Uterus (tissue), 4 donors: ENCODE data around the gene TSPYL2. TPM values are rescaled to one million over a fixed set of nuclear protein-coding genes. Genes with fewer than 3 reads are reported as not detected.

Experiments
- DNase-seq, 2 donors: peaks; one replicate each; pipeline ENCODE4 v3.0.0-alpha.2; 2019 to 2020
- H3K27ac ChIP-seq, 2 donors: fragments of 200-600 bp; sonication (generic); 1 replicate in 1 of 2; 2 replicates in 1 of 2; pipeline ENCODE4 v1.5.1; 2016 to 2018
- H3K27me3 ChIP-seq, 2 donors: fragments of 200-600 bp; sonication (generic); one replicate each; pipeline ENCODE4 v1.5.1; 2018 to 2019; ENCODE audit warnings: control low read depth in 1 of 2
- H3K36me3 ChIP-seq, 2 donors: fragments of 200-600 bp; sonication (generic); one replicate each; pipeline ENCODE4 v1.5.1; 2019; ENCODE audit warnings: control low read depth in 1 of 2
- H3K4me1 ChIP-seq, 2 donors: fragments of 200-600 bp; sonication (generic); one replicate each; pipeline ENCODE4 v1.5.1; 2018 to 2019; ENCODE audit warnings: control low read depth in 1 of 2
- H3K4me3 ChIP-seq, 2 donors: fragments of 200-600 bp; sonication (generic); 1 replicate in 1 of 2; 2 replicates in 1 of 2; pipeline ENCODE4 v1.5.1; 2018 to 2019; ENCODE audit warnings: mild to moderate bottlenecking in 1 of 2
- H3K9me3 ChIP-seq, 2 donors: fragments of 200-600 bp; sonication (generic); one replicate each; pipeline ENCODE4 v1.5.1; 2019; ENCODE audit warnings: control low read depth in 1 of 2
- CTCF ChIP-seq, 4 experiments: fragments of 200-600 bp in 2 of 4; fragments of 450-650 bp in 2 of 4; sonication (generic) in 2 of 4; IDR thresholded peaks; one replicate each; pipeline ENCODE4 v1.5.1; 2016 to 2019; ENCODE audit warnings: antibody characterized with exemption in 4 of 4, mild to moderate bottlenecking in 2 of 4, moderate library complexity in 1 of 4
- POLR2A ChIP-seq, 2 donors: fragments of 450-650 bp; IDR thresholded peaks; one replicate each; pipeline ENCODE4 v1.6.1; 2016; ENCODE audit warnings: antibody characterized with exemption in 2 of 2, mild to moderate bottlenecking in 1 of 2, moderate library complexity in 1 of 2
- intact Hi-C: fragments of 100-400 bp; cut with DNase I; formaldehyde crosslinking; loops from one replicate; pipeline ENCODE4 v1.15.1; 2023; ENCODE audit warnings: low total_unique reads
- total RNA-seq, 4 donors: library from RNA; depleted of rRNA in 3 of 4; stranded (reverse); fragments of >200 nt in 3 of 4; gene quantifications; one replicate each; pipeline versions ENCODE4 v1.1.0 to v1.2.4, GENCODE V29; 2014 to 2023
- donor health status: DM: yes; HTN: yes; CAD: no.

TSPYL2 gene
- total RNA-seq, 4 donors from 2014 or later: 19.5 to 152 (median 30.7) TPM

DNA sequence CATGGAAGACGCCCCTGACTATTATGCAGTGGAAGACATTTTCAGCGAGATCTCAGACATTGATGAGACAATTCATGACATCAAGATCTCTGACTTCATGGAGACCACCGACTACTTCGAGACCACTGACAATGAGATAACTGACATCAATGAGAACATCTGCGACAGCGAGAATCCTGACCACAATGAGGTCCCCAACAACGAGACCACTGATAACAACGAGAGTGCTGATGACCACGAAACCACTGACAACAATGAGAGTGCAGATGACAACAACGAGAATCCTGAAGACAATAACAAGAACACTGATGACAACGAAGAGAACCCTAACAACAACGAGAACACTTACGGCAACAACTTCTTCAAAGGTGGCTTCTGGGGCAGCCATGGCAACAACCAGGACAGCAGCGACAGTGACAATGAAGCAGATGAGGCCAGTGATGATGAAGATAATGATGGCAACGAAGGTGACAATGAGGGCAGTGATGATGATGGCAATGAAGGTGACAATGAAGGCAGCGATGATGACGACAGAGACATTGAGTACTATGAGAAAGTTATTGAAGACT, 3.6 kb downstream of the TSPYL2 start:
- no peak for DNase-seq
- TF ChIP-seq POLR2A (IDR thresholded peaks at IDR 0.05) (no peak), CTCF (IDR thresholded peaks at IDR 0.05) (no peak)
- Histone ChIP-seq H3K27ac (peak overlapping the region; percentile 88 to 96), H3K4me3 (no peak overlapping the region), H3K36me3 (no peaks in the 10 kb centered on the region), H3K4me1 (no peaks in the 10 kb centered on the region), H3K27me3 (no peaks in the 10 kb centered on the region), H3K9me3 (no peaks in the 10 kb centered on the region)
- intact Hi-C loops: no loop called here

- DNase-seq: peak; percentile 60 to 67
- H3K36me3 ChIP-seq: no peaks in the 10 kb centered on the region
- H3K27ac ChIP-seq: peak overlapping the region; percentile 88 to 96
- intact Hi-C loops: no loop called here
- H3K4me3 ChIP-seq: no peak overlapping the region
- TF ChIP-seq CTCF (IDR thresholded peaks at IDR 0.05) (no peak), POLR2A (IDR thresholded peaks at IDR 0.05) (no peak)
- no peaks in the 10 kb centered on the region for H3K27me3 ChIP-seq
- no peaks in the 10 kb centered on the region for H3K9me3 ChIP-seq
- no peaks in the 10 kb centered on the region for H3K4me1 ChIP-seq
These were observed 4.3 kb downstream of the TSPYL2 start for GRCh38 chrX:53086464-53086863.

GRCh38 chrX:53087388-53087831, 5.2 kb downstream of the TSPYL2 start:
- intact Hi-C loops: no loop called here
- no peak for DNase-seq
- no peaks in the 10 kb centered on the region for H3K9me3 ChIP-seq
- H3K36me3 ChIP-seq: no peaks in the 10 kb centered on the region
- H3K27me3 ChIP-seq: no peaks in the 10 kb centered on the region
- no peak overlapping the region for H3K4me3 ChIP-seq
- TF ChIP-seq POLR2A (IDR thresholded peaks at IDR 0.05): no peak
- no peak for TF ChIP-seq CTCF (IDR thresholded peaks at IDR 0.05)
- peak overlapping the region; percentile 88 to 96 for H3K27ac ChIP-seq
- no peaks in the 10 kb centered on the region for H3K4me1 ChIP-seq

GRCh38 chrX:53088136-53088974, 6.2 kb downstream of the TSPYL2 start:
- peak; percentile 90 to 92 for DNase-seq
- no peaks in the 10 kb centered on the region for H3K9me3 ChIP-seq
- no peaks in the 10 kb centered on the region for H3K36me3 ChIP-seq
- peak overlapping the region; percentile 17 to 33 for H3K4me3 ChIP-seq
- no peaks in the 10 kb centered on the region for H3K4me1 ChIP-seq
- peak; percentile 47 to 62 for TF ChIP-seq POLR2A (IDR thresholded peaks at IDR 0.05)
- no peak for TF ChIP-seq CTCF (IDR thresholded peaks at IDR 0.05)
- no peaks in the 10 kb centered on the region for H3K27me3 ChIP-seq
- intact Hi-C loops: no loop called here
- H3K27ac ChIP-seq: peak overlapping the region; percentile 88 to 96

DNA sequence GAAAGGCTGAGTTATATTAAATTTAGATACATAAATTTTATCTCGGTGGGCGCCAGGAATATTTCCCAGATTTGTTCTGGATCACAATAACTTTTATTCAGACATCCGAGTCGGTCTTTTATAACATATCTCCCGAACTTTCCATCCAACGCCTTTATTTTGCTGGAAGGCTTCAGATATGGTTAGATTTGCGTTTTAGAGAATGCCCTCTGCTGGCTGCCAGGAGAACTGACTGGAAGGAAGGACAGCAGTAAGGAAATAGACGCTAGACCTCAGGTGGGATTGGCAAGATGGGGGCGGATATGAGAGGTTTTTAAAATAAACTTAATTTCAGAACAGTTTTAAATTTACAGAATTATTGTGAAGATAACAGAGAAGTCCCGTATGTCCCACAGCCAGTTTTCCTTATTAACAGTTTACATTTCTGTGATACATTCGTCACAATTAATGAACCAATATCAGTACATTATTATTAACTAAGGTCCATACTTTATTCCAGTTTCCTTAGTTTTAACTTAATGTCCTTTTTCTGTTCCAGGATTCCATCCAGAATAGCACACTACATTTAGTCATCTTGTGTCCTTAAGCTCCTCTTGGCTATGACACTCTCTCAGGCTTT, 7.2 kb downstream of the TSPYL2 start:
- Histone ChIP-seq H3K9me3 (no peaks in the 10 kb centered on the region), H3K4me3 (peak overlapping the region; percentile 17 to 27), H3K27ac (peak overlapping the region; percentile 88 to 96), H3K4me1 (no peaks in the 10 kb centered on the region), H3K36me3 (no peaks in the 10 kb centered on the region), H3K27me3 (no peaks in the 10 kb centered on the region)
- intact Hi-C loops: no loop called here
- peak; percentile 56 to 66 for DNase-seq
- TF ChIP-seq CTCF (IDR thresholded peaks at IDR 0.05) (peak; percentile 63 to 88 (median 78)), POLR2A (IDR thresholded peaks at IDR 0.05) (no peak)
